NCI-H510A treated with DMSO at 0.1 percent for 48 hours (cell line): ENCODE data around the gene PDGFB.

Source experiments
- DNase-seq: peaks from one replicate; lab custom pipeline; 2025; lab: John Stamatoyannopoulos, UW

Gene PDGFB

GRCh38 chr22:39176143-39176713 lies 68.6 kb downstream of the PDGFB start:
- DNase-seq: no peak

GRCh38 chr22:39175353-39176142 lies 69.2 kb downstream of the PDGFB start:
- DNase-seq: no peak

- no peak for DNase-seq
Observed at GRCh38 chr22:39174498-39175352, 70.1 kb downstream of the PDGFB start.

- DNase-seq: no peak
Observed at GRCh38 chr22:39173787-39174497, 70.8 kb downstream of the PDGFB start.
